ENCODE results near the gene ELANE.
"Not testable (repeated sequence)": the region's sequence is repeated elsewhere in the genome, so short reads cannot be mapped to it uniquely, and the experiment has no call there.

DNA sequence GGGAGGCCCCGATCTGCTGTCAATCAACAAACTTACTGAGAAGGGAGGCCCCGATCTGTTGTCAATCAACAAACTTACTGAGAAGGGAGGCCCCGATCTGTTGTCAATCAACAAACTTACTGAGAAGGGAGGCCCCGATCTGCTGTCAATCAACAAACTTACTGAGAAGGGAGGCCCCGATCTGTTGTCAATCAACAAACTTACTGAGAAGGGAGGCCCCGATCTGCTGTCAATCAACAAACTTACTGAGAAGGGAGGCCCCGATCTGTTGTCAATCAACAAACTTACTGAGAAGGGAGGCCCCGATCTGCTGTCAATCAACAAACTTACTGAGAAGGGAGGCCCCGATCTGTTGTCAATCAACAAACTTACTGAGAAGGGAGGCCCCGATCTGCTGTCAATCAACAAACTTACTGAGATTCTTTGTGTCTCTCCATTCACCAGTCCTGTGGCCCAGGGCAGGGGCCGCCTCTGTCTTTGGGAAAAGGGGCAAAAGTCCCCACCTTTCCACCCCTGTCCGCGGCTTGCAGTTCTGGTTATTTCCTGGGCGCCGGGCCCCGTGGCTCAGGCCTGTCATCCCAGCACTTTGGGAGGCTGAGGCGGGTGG is 1.6 kb downstream of the ELANE start:
- TF ChIP-seq, protein P1, sequence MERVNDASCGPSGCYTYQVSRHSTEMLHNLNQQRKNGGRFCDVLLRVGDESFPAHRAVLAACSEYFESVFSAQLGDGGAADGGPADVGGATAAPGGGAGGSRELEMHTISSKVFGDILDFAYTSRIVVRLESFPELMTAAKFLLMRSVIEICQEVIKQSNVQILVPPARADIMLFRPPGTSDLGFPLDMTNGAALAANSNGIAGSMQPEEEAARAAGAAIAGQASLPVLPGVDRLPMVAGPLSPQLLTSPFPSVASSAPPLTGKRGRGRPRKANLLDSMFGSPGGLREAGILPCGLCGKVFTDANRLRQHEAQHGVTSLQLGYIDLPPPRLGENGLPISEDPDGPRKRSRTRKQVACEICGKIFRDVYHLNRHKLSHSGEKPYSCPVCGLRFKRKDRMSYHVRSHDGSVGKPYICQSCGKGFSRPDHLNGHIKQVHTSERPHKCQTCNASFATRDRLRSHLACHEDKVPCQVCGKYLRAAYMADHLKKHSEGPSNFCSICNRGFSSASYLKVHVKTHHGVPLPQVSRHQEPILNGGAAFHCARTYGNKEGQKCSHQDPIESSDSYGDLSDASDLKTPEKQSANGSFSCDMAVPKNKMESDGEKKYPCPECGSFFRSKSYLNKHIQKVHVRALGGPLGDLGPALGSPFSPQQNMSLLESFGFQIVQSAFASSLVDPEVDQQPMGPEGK (CRISPR knock-in tag; IDR thresholded peaks at IDR 0.05; ENCODE audit: borderline replicate concordance): not testable (repeated sequence)
- TF ChIP-seq ZNF565 (CRISPR knock-in tag; conservative IDR thresholded peaks at IDR 0.05; ENCODE audit: low read depth); PPARA (CRISPR knock-in tag; IDR thresholded peaks at IDR 0.05; ENCODE audit: borderline replicate concordance); ESRRG (CRISPR knock-in tag; IDR thresholded peaks at IDR 0.05); ZFP3 (CRISPR knock-in tag; IDR thresholded peaks at IDR 0.05); BACH2 (CRISPR knock-in tag; IDR thresholded peaks at IDR 0.05; ENCODE audit: borderline replicate concordance); OSR1 (CRISPR knock-in tag; IDR thresholded peaks at IDR 0.05): not testable (repeated sequence)
- TF ChIP-seq, protein P2, sequence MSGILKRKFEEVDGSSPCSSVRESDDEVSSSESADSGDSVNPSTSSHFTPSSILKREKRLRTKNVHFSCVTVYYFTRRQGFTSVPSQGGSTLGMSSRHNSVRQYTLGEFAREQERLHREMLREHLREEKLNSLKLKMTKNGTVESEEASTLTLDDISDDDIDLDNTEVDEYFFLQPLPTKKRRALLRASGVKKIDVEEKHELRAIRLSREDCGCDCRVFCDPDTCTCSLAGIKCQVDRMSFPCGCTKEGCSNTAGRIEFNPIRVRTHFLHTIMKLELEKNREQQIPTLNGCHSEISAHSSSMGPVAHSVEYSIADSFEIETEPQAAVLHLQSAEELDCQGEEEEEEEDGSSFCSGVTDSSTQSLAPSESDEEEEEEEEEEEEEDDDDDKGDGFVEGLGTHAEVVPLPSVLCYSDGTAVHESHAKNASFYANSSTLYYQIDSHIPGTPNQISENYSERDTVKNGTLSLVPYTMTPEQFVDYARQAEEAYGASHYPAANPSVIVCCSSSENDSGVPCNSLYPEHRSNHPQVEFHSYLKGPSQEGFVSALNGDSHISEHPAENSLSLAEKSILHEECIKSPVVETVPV (CRISPR knock-in tag; IDR thresholded peaks at IDR 0.05): not testable (repeated sequence)

Measured in SK-N-SH treated with all-trans-retinoic acid at 6 μM for 48 hours (cell line).